PFSK-1 (cell line): Measurements from ENCODE around the gene IFI27.

Source experiments
- POLR2AphosphoS5 ChIP-seq: IDR thresholded peaks from 2 replicates; pipeline ENCODE4 v1.6.1; 2012; ENCODE audit warnings: low read depth, mild to moderate bottlenecking, control low read depth, low read length, moderate library complexity
- TAF1 ChIP-seq: IDR thresholded peaks from 2 replicates; pipeline ENCODE4 v1.6.1; 2012; ENCODE audit warnings: low read length, control low read depth, borderline replicate concordance; ENCODE audit not compliant: insufficient read depth

DNA sequence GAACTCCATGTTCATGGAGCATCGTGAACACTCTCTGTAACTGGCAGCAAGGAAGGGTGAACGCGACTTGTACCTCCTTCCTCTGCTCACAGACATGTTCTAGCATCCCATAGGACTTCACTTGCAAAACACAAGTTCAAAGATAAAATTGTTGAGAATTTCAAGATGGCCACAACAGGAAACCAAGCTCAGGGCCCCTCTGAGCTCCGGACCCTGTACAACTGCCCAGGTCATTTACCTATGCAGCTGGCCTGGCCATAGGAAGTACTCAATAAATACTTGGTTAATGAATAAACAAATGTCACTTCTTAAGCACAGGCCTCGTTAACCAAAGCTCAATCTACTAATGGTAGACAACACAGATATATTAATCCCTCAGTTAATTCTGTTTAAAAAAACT is 51.9 kb downstream of the IFI27 start:
- TF ChIP-seq POLR2AphosphoS5 (no peak), TAF1 (no peak)
